Smooth muscle cell of the brain vasculature (primary cell): ENCODE measurements around the gene PCNX1.
"Not testable (repeated sequence)": the region's sequence is repeated elsewhere in the genome, so short reads cannot be mapped to it uniquely, and the experiment has no call there.

Experiments used
- DNase-seq: peaks from one replicate; pipeline ENCODE4 v3.0.0-alpha.2; 2012; ENCODE audit warnings: low read depth, low spot score

Gene PCNX1

GRCh38 chr14:70916300-70916699 is 9.0 kb downstream of the PCNX1 start:
- DNase-seq: no peak

- DNase-seq: no peak
Measured at GRCh38 chr14:70916799-70917198, 9.5 kb downstream of the PCNX1 start.

GRCh38 chr14:70917633-70918032 is 10.4 kb downstream of the PCNX1 start:
- no peak for DNase-seq

DNA sequence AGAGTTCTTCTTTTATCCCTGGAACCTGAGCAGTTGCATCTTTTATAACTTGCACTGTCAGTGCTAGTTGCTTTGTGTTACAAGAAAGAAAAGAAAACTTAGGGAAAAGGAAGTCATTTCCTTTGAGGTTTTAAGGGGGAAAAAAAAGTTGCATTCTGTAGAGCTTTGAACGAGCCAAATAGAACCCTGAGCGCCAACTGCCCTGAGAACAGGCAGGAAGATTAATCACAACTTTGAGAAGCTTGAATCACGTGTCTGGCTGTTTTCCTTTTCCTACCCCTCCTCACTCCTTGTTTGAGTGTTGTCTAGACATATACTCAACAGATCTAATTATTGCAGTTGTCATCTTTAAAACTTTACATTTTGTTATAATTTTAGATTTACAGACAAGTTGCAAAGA is 12.5 kb downstream of the PCNX1 start:
- DNase-seq: no peak

GRCh38 chr14:70920608-70921007 is 13.3 kb downstream of the PCNX1 start:
- DNase-seq: no peak

- no peak for DNase-seq
Measured at GRCh38 chr14:70921669-70922068, 14.4 kb downstream of the PCNX1 start.

DNA sequence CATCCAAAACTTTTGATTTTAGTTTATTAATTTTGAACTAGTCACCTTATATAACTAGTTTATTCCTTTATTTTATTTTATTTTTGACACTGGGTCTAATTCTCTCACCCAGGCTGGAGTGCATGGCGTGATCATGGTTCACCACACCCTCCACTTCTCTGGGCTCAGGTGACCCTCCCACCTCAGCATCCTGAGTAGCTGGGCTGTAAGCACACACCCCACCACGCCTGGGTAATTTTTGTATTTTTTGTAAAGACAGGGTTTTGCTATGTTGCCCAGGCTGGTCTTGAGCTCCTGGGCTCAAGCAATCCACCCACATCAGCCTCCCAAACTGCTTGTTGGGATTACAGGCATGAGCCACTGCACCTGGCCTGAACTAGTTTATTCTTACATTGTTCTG is 17.3 kb downstream of the PCNX1 start:
- DNase-seq: no peak

DNA sequence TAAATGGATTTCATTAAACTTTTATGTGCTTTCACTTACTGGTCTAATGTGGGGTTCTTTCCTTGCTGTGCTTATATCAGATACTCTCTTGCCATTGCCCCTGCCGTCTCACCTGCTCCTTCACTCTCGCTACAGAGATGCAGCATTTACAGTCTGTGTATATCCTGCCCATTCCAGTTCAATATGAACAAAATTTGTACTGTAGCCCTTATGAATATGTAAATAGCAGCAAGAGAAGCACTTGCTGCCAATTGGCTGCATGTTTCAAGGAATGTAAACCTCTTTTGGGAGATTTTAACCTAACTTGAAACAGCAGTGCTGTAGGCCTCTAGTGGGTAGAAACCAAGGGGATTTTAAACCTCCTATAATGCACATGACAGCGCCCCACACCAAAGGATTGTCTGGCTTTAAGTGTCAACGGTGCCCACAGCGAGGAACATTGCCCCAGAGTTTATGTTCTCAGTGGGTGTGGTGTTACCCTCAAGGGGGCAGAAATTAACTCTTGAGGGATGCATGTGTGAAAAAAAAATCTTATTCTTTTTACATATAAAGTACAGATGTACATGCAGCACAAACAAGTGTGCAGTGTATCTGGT is 19.1 kb downstream of the PCNX1 start:
- DNase-seq: no peak

GRCh38 chr14:70931008-70931407 is 23.7 kb downstream of the PCNX1 start:
- no peak for DNase-seq

- DNase-seq: no peak
Measured at GRCh38 chr14:70934084-70934483, 26.8 kb downstream of the PCNX1 start.

GRCh38 chr14:70934502-70935134 is 27.4 kb downstream of the PCNX1 start:
- DNase-seq: no peak

DNA sequence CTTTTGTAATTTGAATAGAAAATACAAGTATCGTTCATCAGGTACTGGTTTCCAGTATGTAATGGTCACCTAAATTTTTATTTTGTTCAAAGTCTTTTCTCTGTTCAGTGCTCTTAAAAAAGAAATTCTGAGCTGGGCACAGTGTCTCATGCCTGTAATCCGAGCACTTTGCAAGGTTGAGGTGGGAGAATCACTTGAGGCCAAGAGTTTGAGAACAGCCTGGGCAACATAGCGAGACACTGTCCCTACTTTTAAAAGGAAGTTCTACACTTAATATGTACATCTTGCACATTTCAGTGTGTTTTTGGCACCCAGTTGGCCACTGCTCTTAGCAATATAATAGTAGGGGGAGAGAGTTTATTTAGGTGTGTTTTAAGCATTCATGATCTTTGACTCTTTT is 27.9 kb downstream of the PCNX1 start:
- no peak for DNase-seq

GRCh38 chr14:70939693-70940092 is 32.4 kb downstream of the PCNX1 start:
- DNase-seq: not testable (repeated sequence)

- not testable (repeated sequence) for DNase-seq
Measured at GRCh38 chr14:70941637-70942341, 34.5 kb downstream of the PCNX1 start.

GRCh38 chr14:70942342-70942706 is 35.1 kb downstream of the PCNX1 start:
- DNase-seq: no peak

DNA sequence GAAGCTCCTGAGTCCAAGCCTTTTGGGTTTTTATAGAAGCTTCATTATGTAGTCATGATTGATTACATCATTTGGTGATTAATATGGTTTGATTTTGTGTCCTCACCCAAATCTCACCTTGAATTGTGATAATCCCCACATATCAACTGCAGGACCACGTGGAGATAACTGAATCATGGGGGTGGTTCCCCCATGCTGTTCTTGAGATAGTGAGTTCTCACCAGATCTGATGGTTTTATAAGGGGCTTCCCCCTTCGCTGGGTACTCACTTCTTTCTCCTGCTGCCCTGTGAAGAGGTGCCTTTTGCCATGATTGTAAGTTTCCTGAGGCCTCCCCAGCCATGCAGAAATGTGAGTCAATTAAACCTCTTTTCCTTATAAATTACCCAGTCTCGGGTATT is 35.5 kb downstream of the PCNX1 start:
- not testable (repeated sequence) for DNase-seq

GRCh38 chr14:70943838-70944237 is 36.6 kb downstream of the PCNX1 start:
- no peak for DNase-seq

- no peak for DNase-seq
Measured at GRCh38 chr14:70947739-70948138, 40.5 kb downstream of the PCNX1 start.

- no peak for DNase-seq
Measured at GRCh38 chr14:70952485-70952884, 45.2 kb downstream of the PCNX1 start.

- no peak for DNase-seq
Measured at GRCh38 chr14:70954068-70954467, 46.8 kb downstream of the PCNX1 start.

- DNase-seq: no peak
Measured at GRCh38 chr14:70955543-70956480, 48.6 kb downstream of the PCNX1 start.

DNA sequence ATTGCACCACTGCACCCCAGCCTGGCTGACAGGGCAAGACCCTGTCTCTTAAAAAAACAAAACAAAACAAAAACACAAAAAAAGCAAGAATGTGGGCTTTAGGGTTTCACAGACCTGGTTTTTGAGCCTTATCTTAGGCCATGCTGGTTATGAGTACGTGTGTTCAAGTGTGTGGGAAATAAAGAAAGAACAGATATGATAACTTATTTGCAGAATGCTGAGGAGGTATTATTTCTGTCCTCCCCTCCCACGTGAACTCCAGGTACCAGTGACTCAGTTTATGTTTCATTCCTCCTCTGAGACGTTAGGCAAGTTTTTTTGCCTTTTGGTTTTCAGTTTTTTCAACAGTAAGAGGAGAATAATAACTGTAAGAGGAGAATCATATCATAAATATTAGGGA is 49.3 kb downstream of the PCNX1 start:
- no peak for DNase-seq
